Hematopoietic multipotent progenitor cell treated with erythropoietin and hydrocortisone succinate and interleukin-3 and kit ligand, for 8 days (in vitro differentiated cells): ENCODE measurements around the gene CNNM4.

ENCODE experiments used
- DNase-seq: peaks from one replicate; pipeline ENCODE4 v3.0.0-alpha.2; 2015

The CNNM4 gene

GRCh38 chr2:96760036-96760985, at the start of gene CNNM4:
TSS of gene CNNM4 (plus strand) at chr2:96760902. CDS start at chr2:96761000, 98 bp downstream.
- DNase-seq = peak; percentile 90

DNA sequence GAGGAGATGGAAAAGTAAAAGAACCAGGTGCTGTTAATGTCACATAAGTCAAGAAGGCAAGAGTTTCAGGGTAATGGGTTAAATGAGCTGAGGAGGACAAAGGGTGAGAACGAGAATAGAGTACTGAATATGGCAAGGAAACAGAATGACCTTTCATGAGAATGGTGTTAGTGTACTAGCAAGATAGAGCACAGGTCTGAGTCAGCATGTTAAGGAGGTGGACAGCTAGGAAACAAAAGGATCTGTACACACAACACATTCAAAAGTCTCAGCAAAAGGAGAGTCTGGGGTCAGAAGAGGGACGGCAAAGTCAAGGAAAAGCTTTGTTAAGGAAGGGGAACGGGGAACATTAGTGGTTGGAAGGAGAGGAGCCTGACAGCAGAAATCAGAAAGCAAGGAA, 49.7 kb upstream of the CNNM4 start:
- DNase-seq = no peak

- DNase-seq = no peak
Observed at GRCh38 chr2:96715658-96716057, 45.0 kb upstream of the CNNM4 start.

DNA sequence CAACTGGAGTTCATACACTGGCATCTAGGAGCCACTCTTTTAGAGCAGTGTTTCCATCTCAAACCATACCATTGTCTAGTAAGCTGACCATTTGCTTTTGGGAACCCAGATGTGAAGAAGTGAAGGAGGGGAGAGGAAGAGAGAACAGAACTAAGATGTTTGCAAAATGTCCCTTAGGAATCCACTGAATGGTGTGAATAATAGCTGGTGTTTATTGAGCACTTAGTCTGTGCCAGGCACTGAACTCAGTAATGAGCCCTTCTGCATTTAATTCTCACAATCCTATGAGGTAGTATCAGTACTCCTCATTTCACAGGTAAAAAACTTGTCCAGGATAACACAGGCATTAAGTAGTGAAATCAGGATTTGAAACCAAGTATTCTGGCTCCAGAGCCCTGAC, 44.3 kb upstream of the CNNM4 start:
- no peak for DNase-seq

- DNase-seq = no peak
Observed at GRCh38 chr2:96726131-96726530, 34.6 kb upstream of the CNNM4 start.

GRCh38 chr2:96727431-96727830, 33.3 kb upstream of the CNNM4 start:
- no peak for DNase-seq

DNA sequence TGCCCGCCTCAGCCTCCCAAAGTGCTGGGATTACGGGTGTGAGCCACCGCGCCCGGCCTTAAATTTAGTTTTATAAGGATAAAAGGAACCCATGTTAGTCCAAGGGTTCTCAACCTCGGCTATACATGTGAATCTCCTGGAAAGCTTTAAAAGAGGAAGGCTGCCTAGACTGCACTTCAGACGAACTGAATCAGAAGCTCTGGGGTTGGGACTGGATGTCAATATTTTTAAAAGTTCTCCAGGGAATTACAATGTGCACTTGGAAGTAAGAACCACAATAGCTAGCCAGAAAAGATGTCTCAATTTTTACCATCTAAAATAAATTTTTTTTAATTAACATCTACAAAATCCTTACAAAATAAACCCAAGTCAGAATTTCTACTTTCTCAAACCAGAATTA, 31.0 kb upstream of the CNNM4 start:
- DNase-seq = no peak

- DNase-seq = no peak
Observed at GRCh38 chr2:96730212-96730611, 30.5 kb upstream of the CNNM4 start.

DNA sequence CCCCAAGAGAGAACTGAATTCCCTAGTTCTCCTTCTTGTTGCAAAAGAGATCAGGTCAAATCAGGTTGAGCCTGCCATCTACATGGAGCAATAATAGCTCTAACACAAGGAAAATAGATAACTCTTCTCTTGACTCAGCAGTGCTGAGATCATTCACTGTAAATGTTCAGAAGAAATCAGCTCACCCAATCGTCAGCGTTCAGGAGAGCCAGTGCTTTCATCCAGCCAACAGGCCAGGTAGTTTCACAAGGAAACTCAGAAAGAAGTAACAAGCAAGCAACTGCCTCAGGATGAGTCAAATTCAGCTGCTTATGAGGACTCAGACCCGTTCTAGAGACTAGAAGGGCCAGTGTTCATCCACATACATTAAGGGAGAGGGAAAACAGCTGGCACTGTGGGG, 26.8 kb upstream of the CNNM4 start:
- no peak for DNase-seq

DNA sequence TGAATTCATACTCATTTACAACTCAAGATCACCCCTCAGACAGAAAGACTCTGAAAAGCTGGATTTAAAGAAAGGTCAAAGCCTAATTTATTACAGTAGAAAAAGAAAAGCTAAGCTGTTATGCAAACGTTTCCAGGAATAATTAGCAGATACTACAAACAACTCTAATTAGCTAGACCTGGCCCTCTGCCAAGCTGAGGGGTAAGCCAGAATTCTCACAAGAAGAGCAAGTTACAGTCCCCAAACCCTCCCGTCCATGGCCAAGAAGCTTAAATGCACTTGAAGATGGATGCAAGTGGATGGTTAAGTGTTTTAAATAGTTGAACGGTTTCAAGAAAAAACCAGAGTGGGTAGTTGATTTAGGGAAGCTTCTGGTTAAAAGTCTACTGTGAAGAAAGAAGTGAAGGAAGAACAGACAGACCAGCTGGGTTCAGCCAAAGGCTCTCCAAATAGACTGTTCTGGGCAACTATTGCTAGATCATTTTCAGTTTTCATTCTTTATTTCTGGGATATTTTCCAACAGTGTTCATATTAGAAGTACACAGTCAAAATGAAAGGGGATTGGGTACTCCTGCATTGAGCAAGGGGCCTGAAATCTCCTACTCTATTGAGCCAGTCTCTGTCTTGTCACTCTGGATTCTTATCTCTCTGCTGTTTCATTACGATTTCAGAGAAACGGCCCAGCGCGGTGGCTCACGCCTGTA, 25.7 kb upstream of the CNNM4 start:
- peak; percentile 19 for DNase-seq

DNA sequence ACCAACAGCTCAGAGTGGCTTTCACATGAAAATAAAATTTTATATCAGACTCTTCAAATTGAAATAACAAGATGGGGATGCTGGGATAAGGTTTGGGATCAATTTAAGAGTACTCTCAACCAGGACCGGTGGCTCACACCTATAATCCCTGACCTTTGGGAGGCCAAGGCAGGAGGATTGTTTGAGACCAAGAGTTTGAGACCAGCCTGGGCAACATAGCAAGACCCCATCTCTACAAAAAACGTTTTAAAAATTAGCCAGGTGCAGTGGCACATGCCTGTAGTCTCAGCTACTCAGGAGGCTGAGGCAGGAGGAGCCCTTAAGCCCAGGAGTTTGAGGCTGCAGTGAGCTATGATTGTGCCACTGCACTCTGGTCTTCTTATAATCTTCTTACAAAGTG, 23.5 kb upstream of the CNNM4 start:
- DNase-seq = no peak

DNA sequence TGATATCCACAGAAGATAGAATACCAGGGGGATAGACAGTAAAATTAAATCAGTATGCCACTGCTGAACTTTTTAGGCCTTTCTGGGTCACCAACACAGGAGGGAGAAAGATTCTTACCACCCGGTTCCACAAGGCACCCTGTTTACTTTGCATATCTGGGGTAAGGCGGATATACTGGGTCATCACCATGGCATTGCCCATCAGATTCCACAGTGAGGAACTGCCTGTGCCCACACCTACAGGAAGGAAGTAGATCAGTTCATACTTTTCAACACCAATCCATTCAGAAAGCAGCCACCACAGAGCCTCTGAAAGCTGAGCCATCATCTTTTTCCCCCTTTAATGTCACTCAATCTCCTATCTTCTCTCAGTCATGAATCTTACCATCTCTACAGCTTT, 22.9 kb upstream of the CNNM4 start:
- no peak for DNase-seq

- DNase-seq = peak; percentile 39
Observed at GRCh38 chr2:96739076-96739632, 21.5 kb upstream of the CNNM4 start.

DNA sequence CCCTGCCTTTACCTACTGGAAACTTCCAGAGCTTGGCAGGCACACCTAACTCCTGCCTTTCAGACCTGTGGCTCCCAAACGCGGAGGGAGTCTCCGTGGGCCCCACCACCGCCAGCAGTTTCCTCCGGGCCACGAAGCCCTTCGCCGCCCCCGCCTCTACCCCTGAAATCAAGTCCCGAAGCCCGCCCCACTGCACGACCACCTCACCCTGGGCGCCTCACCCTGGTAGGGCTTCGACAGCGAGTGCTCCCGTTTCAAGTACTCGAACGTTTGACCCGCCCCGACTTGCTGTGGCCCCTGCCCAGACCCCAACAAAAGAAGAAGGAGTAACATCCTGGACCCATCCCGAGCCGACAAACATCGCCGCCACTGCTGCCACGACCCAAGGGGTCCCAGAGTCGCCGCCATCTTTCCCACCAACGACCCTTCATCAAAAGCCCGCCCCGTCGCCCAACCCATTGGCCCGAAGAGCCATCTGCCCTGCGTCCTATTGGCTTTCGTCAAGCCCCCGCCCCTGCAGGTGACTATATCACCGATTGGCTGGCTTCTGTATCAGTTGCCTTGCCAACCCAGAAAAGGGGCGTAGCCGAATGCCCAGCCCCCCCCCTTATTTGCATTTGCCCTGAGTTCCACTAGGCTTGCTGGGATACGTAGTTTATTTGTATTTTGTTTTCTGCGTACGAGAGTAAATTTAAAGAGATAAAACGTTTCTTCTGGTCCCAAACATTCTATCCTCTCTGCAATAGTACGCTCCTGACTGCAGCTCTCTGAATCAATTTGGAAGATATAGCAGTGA, 20.9 kb upstream of the CNNM4 start, which contains the start of gene LMAN2L:
Gene LMAN2L, minus strand, starts transcription at position 432 of the 796 bp plus-strand sequence. Its CDS starts 24 bp downstream, at position 408.
- peak; percentile 98 for DNase-seq

DNA sequence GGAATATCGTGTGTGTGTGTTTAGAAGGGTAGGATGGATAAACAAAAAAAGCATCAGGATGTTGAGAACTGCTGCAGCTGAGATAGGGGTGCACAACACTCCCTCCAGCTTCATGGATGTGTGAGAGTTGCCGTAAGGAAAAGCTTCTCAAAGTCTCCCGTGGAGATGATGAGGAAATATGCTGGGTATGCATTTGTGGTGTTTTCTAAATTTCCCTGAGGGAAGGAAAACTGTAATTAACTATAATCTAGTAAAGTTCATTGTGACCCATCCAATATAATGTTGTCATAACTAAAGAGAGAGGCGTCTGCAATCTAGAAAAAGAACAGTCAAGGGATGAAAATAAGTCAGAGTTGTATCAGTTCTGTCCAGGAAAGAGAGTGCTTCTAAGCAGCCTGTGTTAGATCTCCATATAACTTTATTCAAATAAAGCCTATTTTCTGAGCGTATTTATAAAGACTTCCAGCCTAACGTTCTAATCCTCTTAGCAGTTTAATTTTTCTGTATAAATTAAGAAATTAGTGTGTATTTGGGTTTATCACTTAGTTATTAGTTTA, 13.6 kb upstream of the CNNM4 start:
- no peak for DNase-seq

- no peak for DNase-seq
Observed at GRCh38 chr2:96751800-96752199, 8.9 kb upstream of the CNNM4 start.

- DNase-seq = no peak
Observed at GRCh38 chr2:96753661-96754282, 6.9 kb upstream of the CNNM4 start.

DNA sequence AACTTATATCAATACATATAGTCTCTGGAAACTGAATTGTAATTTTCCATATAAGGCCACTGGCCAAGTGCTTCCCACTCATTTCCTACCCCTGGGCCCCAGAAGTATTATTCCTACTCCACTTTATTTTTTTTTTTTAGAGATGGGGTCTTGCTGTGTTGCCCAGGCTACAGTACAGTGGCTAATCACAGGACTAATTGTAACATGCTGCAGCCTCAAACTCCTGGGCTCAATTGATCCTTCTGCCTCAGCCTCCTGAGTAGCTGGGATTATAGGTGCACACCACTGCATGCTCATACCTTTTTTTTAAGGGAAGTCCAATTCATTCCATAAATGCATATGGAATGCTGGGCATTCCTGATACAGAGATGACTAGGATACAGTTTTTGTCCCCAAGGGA, 6.4 kb upstream of the CNNM4 start:
- DNase-seq = no peak

GRCh38 chr2:96756788-96757476, 3.8 kb upstream of the CNNM4 start:
- no peak for DNase-seq

DNA sequence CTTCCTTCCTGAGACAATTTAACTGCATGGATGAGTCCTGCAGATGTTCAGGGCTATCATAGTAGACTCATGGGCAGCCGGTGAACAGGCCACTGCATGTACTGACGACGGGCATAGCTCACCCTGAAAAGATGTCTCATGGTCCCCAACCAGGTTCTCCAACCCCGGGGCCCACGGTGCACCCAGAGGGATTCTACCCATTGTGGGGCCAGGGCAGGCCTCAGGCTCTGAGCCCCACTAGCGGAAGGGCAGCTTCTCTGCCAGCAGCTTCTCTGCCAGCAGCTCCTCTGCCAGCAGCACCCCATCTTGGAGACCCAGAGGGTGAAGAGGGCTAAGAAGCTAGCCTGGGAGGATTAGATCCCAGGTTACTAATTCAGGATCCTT, 3.2 kb upstream of the CNNM4 start:
- no peak for DNase-seq

GRCh38 chr2:96758987-96759386, 1.7 kb upstream of the CNNM4 start:
- DNase-seq = no peak
